ENCODE results near the gene SLC27A1.
A peak's percentile ranks its signal among the peaks of the same experiment; 100 is the strongest.
"Not testable (repeated sequence)": the region's sequence is repeated elsewhere in the genome, so short reads cannot be mapped to it uniquely, and the experiment has no call there.

Gene SLC27A1

DNA sequence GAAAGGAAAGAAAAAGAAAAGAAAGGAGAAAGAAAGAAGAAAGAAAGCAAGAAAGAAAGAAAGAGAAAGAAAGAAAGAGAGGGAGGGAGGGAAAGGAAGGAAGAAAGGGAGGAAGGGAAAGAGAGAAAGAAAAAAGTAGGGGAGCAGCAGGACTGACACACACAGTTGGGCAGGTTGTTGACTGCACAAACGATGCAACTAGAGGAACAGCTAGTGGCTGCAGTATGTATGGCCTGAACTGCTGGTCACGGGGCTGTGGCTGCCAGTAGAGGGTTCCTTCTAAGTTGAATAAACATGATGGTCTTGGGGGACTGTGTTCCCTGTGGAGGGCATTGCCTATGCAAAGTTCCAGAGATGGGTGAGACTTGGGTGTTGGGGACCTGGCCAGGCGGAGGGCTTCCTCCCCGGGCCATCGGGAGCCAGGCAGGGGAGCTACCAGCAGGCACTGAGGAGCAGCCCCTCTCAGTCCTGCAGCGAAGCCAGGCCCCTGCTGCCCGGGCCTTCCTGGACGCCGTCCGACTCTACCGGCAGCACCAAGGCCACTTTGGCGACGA is 68.4 kb downstream of the SLC27A1 start:
- DNase-seq (ENCODE audit: low read depth), result peak; percentile 14

GRCh38 chr19:17539238-17540117 is 69.2 kb downstream of the SLC27A1 start:
- DNase-seq (ENCODE audit: low read depth), result peak; percentile 97

DNA sequence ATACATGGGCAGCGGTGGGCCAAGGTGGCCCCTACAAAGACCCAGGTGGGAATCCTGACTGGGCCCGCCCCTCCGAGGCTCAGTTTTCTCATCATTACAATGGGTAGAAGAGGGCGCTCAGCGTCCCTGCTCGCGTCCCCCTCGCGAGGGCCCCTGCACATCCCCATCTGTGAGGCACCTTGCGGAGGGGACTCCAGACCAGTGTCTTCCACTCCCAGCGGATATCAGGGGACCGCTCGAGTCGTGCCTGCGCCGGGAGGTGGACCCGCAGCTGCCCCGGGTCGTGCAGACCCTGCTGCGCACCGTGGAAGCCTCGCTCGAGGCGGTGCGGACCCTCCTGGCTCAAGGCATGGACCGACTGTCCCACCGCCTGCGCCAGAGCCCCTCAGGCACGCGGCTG is 69.8 kb downstream of the SLC27A1 start:
- no peak for DNase-seq (ENCODE audit: low read depth)

DNA sequence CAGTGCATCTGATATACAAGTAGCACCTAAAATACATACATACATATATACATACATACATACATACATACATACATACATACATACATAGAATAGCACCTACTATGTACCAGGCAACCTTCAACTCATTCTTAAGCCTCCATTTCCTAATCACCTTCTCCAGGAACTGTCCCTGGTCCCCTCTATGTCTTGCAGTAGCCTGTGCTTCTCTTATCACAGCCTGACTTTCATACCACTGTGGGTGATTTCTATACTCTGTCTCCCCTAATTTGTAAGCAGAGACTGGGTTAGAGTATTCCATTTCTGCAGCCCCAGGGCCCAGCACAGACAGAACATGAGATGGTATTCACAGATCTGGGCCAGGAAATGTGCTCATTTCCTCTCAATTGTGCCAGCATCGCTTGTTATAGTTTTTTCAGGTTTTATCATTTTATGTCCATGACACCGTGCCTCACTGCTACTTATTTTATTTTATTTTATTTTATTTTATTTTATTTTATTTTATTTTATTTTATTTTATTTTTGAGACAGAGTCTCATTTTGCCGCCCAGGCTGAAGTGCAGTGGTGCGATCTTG is 70.9 kb downstream of the SLC27A1 start:
- no peak for DNase-seq (ENCODE audit: low read depth)

- no peak for DNase-seq (ENCODE audit: low read depth)
Measured at GRCh38 chr19:17542042-17542441, 71.7 kb downstream of the SLC27A1 start.

DNA sequence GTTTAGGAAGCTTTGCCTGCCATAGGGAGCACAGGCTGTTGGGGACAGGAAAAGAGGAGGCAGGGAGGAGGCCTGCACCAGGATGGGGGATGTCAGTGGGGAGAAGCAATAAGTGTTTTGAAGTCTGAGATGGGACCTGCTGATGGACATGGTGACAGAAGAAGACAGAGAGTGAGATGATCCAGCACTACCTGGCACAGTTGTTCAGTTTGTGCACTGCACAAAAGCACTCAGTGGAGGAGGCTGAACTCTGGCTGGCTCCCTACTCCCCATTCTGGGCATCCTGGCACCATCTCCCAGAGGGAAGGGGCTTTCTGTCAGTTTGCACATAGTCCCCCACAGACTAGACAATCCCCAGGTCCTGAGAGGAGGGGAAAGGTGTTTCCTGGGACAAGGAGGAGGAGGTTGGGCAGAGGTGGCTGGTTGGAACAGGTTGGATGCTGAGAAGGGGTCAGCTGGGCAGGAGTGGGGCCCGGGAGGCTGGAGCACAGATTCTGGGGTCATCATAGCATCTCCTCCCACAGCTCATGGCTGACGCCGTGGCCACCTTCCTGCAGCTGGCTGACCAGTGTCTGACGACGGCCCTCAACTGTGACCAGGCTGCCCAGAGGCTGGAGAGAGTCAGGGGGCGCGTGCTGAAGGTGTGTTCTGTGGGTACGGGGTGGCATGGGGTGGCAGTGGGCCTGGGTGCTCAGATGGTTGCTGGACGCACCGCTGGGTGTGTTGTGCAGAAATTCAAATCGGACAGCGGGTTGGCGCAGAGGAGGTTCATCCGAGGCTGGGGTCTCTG is 72.7 kb downstream of the SLC27A1 start:
- DNase-seq (ENCODE audit: low read depth), result no peak

DNA sequence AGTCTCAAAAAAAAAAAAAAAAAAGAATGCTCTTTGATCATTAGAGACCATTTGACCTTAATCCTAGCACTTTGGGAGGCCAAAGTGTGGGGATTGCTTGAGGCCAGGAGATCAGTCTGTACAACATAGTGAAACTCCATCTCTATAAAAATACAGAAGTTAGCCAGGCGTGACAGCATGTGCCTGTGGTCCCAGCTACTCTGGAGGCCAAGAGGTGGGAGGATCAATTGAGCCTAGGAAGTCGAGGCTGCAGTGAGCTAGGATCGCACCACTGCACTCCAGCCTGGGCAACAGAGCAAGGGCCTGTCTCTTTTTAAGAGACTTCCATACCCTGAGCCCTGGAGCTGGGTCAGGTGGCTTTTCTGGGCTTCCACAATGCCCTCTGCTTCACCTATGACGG is 73.7 kb downstream of the SLC27A1 start:
- no peak for DNase-seq (ENCODE audit: low read depth)

- no peak for DNase-seq (ENCODE audit: low read depth)
Measured at GRCh38 chr19:17544418-17544817, 74.1 kb downstream of the SLC27A1 start.

DNA sequence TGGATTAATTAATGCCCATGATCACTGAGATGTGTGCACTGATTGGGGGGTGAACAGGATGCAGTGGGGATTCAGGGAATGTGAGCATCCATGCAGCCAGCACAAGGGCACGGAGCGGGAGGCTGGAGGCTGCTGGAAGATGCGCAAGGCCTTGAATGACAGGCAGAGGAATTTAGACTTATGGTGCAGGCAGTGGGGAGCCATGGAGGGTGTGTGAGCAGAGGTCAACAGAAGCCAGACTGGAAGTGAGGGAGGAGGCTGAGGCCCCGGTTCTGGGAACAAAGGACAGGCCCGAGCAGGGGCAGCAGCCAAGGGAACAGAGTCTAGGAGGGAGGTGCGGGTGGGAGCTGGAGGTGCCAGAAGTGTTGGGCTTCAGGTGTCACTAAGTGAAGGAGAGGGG is 77.8 kb downstream of the SLC27A1 start:
- DNase-seq (ENCODE audit: low read depth), result no peak

- DNase-seq (ENCODE audit: low read depth), result no peak
Measured at GRCh38 chr19:17549085-17549740, 78.9 kb downstream of the SLC27A1 start.

DNA sequence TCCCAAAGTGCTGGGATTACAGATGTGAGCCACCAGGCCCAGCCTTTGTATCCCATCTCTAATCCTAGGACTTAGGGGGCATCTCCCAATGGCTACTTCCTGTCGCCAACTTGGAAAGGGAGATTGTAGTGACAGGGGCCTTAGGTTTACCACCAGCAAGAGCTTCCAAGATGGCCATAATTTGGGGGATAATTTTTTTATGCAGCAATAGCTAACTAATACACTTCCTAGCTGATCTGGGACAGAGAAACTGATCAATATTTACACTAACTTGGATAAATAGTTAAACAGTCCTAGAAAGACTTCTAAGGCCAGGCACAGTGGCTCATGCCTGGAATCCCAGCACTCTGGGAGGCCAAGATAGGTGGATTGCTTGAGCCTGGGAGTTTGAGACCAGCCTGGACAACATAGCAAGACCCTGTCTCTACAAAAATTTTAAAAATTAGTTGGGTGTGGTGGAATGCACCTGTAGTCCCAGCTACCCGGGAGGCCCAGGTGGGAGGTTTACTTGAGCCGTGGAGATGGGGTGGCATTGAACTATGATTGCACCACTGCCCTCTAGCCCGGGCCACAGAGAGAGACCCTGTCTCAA is 79.8 kb downstream of the SLC27A1 start:
- DNase-seq (ENCODE audit: low read depth), result no peak

DNA sequence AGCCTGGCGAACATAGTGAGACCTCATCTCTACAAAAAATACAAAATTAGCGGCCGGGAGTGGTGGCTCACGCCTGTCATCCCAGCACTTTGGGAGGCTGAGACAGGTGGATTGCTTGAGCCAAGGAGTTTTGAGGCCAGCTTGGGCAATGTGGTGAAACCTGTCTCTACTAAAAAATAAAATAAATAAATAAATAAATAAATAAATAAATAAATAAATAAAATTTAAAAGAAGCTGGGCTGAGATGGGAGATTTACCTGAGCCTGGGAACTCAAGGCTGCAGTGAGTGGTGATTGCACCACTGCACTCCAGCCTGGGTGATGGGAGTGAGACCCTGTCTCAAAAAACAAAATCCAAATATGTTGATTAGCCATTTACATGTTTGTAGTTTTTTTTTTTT is 82.4 kb downstream of the SLC27A1 start:
- DNase-seq (ENCODE audit: low read depth), result not testable (repeated sequence)

- DNase-seq (ENCODE audit: low read depth), result peak; percentile 91
Measured at GRCh38 chr19:17553256-17553655, 82.9 kb downstream of the SLC27A1 start.

- DNase-seq (ENCODE audit: low read depth), result no peak
Measured at GRCh38 chr19:17554968-17555479, 84.7 kb downstream of the SLC27A1 start.

- peak; percentile 96 for DNase-seq (ENCODE audit: low read depth)
Measured at GRCh38 chr19:17555480-17555928, 85.2 kb downstream of the SLC27A1 start, which contains the start of gene COLGALT1. Gene COLGALT1, plus strand, starts transcription at chr19:17555649. Its CDS starts 65 bp downstream, at chr19:17555714.

Data from EH (cell line).